GM19043 (cell line): ENCODE measurements around the gene RTP3.
"Not testable (repeated sequence)": the region's sequence is repeated elsewhere in the genome, so short reads cannot be mapped to it uniquely, and the experiment has no call there.

Experiments used
- ATAC-seq: cut with Tn5 transposase; IDR thresholded peaks from one replicate; pipeline ENCODE4 v1.9.1; 2021; ENCODE audit warnings: low read depth; ENCODE audit not compliant: unreplicated experiment

RTP3 gene

DNA sequence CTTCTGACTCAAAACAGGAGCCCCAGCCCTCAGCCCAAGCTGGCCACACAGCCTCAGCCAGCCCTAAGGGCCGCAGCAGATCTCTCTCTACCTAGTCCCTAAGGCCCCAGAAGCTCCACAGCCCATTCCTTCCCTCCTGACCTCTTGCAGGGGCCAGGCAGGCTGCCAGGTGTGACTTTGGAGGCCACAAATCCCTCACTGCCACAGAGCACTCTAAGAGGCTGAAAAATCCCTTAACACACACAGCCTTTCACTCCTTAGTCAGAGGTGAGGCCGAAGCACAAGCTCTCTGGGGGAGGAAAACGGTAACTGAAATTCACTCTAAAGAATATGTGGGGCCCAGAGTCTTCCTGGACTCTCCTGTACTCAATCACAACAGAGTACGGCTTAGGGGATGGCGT is 45.0 kb downstream of the RTP3 start:
- no peak for ATAC-seq

DNA sequence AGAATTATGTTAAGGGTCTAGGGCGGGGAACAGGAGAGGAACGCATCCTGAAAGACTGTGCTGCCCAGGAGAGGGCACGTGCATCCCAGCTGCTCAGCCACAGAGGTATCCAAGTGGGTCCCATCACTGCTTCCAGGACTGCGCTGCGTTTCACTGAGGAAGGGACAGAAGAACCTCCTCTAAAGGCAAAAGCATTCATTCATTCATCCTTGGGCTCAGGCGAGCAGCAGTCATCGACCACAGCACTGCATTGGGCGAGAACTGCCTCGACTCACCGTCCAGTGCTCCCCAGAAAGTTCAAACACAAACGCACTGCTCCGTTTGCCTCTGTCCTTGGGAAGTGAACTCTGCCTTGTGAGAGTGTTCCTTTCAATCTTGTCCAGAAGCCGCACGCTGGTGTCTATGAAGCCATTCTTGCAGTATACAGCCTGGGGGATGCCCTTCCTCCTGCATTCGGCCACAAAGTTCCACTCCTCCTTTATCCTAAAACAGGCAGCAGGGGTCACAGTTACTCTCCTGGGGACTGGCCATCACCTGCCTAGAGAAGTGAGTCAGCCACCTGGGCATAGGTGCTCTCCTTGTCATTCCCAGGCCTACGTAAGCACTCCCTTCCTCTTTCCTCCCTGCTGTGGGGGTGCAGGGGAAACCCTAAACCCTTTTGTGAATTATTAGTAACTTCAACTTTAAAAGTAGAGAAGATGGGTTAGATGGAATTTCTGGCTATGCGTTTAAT is 47.2 kb downstream of the RTP3 start:
- ATAC-seq, result no peak

DNA sequence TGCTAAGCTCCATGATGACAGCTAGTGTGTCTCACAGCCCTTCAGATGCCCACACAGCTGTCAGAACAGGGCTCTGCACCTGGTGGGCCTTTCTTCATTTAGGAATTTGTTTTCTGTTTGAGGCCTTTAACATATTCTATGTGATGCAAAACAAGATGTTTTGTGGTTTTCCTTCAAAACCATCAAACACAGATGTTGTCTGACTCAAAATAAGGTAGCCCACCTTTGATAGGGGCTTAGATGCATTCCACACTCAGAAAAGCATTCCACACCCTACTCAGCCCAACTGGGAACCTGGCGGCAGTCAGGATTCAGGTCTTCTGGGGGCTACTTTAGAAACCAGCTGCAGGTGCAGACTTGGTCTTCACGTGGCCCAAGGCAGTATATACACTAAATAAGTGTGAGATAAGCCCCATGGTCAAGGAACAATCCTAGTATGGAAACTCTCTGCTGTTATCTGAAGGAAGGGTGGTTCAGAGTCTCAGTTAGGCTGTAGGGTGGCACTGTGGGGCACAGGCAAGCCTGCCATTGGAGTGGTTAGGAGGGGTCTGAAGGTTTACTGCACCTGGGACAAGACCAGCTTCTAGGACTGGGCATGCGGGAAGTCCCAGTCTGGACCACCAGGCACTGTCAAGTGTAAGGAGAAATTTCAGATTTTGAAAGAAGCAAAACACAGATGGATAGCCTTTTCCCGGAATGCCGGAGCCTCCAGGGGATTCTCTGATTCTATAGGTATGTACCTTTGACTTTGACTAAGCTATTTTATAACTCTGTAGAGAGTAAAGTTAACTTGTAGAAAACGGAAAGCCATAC is 48.2 kb downstream of the RTP3 start:
- no peak for ATAC-seq

DNA sequence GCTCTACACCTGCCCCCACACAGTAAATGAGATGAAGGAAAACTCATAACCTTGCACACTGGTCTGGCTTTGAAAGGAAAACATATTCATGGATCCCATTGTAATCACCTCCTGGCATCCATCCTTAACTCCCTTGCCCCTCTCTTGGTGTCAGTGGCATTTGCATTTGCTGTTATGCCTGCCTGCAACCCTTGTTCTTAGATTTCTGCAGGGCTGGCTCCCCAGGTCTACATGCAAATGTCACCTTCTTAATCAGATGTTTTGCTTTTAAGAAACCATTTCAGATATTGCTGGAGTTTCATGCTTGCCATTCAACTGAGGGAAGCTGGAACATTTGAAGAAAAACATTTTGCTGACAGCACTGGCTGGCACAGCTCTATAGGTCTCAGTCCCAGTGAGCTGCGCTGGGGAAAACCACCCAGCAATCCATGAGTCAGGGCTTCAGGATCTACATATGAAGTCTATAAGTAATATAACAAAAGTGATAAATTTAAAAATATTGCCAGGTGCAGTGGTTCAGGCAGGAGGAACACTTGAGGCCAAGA is 49.2 kb downstream of the RTP3 start:
- ATAC-seq, result no peak

DNA sequence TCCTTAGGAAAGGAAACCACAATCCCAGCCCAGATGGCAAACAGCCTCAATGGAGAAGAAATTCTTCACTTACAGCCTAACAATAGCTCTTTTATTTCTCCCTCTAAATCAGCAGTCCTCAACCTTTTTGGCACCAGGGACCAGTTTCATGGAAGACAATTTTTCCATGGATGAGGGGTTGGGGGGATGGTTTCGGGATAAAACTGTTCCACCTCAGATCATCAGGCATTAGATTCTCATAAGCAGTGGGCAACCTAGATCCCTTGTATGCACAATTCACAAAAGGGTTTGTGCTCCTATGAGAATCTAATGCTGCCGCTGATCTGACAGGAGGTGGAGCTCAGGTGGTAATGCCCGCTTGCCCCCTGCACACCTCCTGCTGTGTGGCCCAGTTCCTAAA is 50.8 kb downstream of the RTP3 start:
- not testable (repeated sequence) for ATAC-seq

DNA sequence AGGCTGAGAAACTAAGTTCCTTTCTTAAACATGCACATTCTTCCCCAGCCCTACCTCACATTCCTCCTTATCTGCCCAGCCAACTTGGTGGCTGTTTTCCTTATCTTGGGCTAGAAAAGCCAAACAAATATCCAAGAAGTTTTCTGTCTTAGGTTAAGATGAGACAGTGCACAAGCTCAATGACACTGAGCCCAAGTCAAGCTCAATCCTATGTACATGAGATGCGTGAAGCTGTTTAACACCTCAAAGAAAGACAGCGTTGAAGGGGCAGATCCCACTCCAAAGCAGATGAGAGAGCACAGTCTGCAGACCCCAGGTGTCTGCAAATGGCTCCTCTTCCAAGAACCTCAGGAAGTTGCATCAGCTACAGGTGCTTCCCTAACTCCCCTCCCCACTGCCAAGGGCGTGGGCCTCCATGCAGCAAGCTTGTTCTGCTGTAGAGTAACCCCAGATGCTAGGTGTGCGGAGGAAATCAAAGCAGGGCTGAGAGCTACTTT is 51.7 kb downstream of the RTP3 start:
- no peak for ATAC-seq

DNA sequence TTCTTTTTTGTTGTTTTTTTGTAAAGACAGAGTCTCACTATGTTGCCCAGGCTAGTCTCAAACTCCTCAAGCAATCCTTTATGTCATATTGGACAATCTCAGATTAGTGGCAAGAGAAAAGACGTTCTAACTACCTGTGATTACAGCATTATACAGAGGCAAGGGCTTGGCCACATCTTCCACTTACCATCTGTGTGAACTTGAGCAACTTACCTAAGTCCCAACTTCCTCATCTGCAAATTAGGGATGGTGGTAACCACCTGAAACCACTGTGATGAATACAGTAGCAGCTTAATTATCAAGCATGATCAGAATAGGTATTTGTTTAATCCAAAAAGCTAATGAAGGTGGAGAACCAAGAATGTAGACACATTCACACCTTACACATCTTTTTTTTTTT is 52.2 kb downstream of the RTP3 start:
- ATAC-seq, result no peak
